ENCODE data around the gene SLC25A5.

The SLC25A5 gene

GRCh38 chrX:119507206-119507605 is 39.0 kb downstream of the SLC25A5 start:
- no peak for DNase-seq

GRCh38 chrX:119512146-119512800 is 44.0 kb downstream of the SLC25A5 start:
- peak; percentile 25 for DNase-seq

GRCh38 chrX:119516157-119516702 is 48.0 kb downstream of the SLC25A5 start:
- DNase-seq = peak; percentile 52

- DNase-seq = no peak
Measured at GRCh38 chrX:119518371-119518770, 50.1 kb downstream of the SLC25A5 start.

Measured in CD4-positive, alpha-beta T cell treated with Interleukin-17A for 4 hours (primary cell).